HG03354 (cell line): Measurements from ENCODE around the gene CACNB3.

ENCODE experiments used
- ATAC-seq: cut with Tn5 transposase; IDR thresholded peaks from one replicate; pipeline ENCODE4 v1.9.1; 2021; ENCODE audit warnings: mild to moderate bottlenecking; ENCODE audit not compliant: unreplicated experiment, poor library complexity, severe bottlenecking

CACNB3 gene

DNA sequence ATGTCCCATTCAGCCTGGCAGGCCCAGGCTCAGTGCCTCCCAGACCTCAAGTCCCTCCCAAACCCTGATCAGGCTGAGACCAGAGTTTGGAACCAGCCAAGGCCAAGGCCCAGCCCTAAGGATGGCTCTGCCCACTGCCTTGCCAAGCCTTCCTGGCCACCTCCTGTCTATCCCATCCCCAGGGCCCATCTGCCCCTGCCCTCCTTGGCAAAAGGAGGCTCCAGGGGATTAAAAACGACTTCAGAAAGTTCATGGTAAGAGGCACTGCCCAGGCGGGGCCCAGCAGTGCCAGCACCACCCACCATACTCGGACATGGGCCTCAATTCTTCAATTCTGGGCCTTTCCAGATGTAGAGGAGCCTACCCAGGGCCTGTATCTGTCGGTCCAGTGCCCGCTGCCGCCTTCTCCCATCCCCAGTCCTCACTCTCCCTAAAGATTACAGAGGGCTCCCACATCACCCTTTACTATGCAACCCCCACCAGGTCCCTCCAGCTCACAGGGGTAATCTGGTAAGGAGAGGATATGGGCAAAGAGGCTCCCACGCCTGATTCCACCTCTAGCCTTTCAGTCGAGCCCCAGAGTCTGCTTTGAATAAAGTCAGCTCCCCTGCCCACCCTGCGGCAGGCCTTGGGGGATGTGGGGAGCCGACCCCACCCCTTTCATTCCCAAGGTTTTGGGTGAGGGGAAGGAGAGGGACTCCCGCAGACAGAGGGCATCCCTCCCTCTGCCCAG is 30.3 kb upstream of the CACNB3 start:
- no peak for ATAC-seq

DNA sequence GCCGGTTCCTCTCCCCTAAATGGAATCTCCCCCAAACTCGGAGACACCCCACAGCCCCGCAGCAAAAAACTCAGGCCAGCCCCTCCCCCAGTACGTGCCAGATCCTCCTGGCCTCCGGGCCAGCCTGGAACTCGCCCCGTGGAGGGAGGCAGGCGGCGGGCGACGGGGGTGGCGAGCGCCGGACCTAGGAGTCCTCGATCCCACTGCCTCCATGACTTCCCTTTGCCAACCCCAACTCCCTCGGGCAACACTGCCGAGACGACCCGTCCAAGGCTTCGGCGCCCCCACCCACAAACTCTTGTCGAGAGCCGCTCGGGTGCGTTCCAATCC is 29.8 kb upstream of the CACNB3 start:
- ATAC-seq, result peak; percentile 35

DNA sequence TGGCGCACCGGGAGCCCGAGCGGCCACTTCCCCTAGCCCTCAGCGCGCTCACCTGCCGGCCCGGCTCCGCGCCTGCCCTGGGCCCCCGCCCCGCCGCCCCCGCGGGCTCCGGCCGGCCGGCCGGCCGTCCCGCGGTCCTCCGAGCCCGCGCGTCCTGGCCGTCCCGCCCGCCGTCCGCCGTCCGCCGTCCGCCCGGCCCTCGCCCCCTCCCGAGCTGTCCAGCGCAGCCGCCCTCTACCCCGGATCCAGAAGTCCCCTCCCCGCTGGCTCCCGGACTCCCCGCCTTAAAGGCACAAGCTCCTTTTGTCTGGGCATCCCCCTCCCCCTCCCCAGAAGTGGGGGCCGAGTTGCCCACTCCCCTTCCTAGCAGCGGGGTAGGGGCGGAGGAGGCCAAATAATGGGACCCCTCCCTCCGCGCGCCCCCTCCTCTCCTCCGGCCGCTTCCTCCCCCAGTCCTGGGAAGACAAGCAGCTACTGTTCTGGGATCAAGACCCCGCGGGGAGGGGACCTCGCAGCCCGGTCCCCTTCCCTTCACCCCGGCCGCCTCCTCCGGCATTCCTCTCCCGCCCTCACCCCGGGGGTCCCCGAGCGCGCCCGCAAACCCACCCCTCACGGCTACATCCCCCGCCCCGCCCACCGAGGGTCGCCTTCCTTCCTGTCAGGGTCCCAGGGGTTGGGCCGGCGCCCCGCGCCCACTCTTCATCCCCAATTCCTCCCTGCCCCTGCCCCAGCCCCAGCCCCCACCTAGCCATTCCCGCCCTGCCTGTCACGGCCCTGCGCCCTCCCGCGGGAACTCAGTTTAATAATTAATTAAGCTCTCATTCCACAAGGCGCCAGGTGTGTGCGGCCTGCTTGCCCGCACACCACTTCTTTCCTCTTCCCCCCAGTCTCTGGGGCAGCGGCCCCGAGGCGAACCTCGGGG is 29.2 kb upstream of the CACNB3 start, which contains the start of gene ADCY6:
Gene ADCY6, minus strand, starts transcription at position 236 of the 922 bp plus-strand sequence. CDS start 5,655 bp downstream, outside the sequence.
- ATAC-seq, result peak; percentile 59

DNA sequence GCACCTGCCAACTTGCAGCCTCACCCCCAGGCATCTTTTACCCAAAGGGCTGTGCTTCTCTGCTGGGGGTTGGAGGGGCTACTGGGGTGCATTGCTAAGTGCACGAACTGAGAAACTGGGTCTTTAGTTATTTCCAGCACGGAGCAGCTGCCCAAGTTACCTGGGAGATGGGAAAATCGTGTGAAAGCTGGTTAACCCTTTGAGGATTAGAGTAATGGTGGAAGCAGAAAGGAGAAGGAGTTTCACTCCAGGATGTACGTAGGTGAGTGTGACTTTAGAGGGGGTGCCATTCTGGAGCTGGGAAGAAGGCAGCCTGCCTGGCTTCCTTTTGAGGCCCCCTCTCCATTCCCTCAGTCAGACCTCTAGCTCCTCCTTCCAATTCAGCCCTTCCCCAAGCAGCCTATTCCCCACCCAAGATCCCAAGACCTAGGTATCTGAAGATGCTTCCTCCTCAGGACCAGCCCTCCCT is 28.4 kb upstream of the CACNB3 start:
- ATAC-seq, result no peak

DNA sequence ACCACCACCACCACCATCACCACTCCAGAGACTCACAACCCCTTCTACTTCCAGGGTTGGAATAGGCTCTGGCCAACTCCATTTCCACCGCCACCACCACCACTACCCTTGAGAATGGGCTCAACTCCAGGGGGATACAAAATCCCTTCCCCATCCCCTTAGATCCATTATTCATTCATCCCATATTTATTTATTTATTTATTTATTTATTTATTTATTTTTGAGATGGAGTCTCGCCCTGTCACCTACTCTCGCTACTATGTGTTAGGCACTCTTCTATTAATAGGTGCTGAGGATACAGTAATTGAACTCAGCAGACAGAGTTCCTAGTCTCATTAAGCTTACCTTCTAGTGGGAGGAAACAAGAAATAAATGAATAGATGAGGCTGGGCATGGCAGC is 24.6 kb upstream of the CACNB3 start:
- ATAC-seq, result no peak

DNA sequence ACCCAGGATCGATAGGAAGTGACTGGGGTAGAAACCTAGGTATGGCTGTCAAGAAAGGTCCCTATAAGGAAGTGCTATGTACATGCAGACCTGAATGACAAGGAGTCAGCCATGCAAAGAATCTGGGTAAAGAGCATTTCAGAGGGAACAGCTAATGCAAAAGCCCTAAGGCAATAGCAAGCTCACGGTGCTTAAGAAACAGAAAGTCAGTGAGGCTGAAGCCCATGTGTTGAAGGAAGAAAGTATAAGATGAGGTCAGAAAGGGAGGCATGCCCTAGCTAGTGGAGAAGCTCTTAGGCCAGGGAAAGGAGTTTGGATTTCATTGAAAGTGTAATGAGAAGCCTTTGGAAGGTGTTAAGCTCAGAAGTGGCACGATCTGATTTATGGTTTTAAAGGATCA is 23.4 kb upstream of the CACNB3 start:
- no peak for ATAC-seq

DNA sequence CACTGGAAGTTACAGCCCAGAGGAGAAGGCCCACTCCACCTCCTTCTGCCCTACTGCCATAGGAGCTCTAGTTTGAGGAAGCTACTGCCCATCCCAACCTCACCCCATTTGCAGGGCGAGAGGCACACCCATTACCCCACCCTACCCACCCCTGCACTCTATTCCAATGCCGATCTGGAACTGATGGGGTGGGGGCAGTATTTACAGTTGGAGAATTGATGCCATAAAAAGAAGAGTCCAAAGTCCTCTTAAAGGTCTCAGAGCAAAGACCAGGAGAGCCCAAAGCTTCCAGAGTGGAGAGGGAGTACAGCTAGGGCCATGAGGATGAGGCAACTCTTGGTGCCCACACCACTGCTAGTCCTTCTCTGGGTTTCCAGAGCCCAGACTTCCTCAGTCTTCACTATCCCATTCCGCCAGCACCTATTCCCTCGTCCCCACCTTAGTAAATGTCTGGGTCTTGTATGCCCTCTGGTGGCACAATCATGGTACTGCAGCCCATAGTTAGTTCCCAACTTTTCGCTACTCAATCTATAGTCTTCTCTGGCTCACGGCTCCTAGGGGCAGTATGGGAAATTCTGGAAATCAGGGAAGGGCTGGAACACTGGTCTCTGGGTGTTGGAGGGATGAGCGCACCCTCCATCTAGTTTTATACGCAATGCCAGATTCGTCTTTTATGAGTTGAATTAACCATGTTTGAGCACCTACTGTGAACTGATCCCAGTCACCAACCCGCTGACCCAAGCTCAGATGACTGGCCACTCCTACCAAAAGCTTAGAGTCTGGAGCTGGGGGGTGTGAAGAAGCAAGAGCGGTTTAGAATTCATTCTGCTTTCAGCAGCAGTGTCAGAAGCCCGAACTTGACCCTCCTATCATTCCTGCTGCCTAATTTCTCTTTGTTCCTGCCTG is 22.5 kb upstream of the CACNB3 start:
- peak; percentile 54 for ATAC-seq

DNA sequence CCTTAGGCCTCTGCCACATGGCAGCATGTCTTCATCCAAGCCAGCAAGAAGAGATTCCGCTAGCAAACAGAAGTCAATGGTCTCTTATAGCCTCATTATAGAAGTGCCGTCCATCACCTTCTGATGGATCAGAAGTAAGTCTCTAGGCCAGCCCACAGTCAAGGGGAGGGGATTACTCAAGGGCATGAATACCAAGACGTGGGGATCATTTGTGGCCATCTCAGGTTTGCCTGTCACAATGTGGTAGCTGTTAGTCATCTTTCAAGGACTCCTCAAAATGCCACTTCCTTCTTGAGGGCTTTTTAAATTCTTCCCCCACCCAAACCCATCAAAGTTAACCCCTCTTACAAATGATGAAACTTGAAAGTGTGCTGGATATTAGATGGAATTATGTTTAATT is 21.3 kb upstream of the CACNB3 start:
- no peak for ATAC-seq

DNA sequence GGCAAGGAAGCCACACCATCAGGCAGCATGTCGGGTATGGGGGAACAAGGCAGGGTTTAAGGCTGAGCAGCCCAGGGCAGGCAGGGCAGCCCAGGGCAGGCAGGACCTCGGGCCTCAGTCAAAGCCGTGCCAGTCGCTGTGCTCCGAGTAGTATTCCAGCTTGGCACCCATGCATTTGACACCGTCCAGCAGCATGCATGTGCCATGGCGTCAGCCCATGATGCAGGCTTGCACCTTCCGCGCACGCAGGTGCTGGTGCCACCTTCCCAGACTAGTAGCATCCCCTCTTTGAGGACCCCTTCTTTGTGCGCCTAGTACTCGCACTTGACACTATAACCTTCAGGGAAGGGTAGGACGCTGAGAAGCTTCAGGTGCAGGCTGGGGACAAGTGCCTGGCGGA is 17.8 kb upstream of the CACNB3 start:
- no peak for ATAC-seq

DNA sequence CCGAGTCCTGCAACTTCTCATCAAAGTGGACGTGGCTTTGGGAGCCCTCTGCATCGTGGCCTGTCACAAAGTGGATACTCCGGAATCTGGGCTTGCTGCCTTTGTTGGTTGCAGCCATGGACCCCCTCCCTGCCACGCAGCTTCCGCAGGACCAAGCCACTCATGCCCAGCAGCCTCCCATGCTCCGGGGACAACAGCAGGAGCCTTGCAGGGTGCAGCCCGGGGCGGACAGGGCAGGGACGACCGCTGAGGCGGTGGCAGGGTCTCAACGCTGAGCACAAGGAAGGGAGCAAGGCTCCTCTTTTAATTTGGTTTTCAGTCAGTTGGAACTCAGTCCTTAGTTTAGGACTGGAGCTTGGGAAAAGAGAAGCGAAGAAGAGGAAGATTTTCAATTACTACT is 17.3 kb upstream of the CACNB3 start:
- no peak for ATAC-seq

DNA sequence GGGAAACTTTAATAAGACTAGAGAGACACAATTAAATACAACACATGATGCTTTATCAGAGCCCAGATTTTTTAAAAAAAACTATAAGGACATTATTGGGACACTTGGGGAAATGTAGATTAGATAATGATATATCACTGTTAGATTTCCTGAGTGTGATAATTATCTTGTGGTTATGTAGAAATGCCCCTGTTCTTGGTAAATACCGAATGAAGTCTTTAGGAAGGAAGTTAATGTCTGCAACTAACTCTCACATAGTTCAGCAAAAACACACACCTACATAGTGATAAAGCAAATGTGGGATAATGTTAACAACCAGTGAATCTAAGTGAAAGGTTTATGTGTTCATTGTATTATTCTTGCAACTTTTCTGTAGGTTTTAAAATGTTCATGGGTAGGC is 14.6 kb upstream of the CACNB3 start:
- no peak for ATAC-seq

DNA sequence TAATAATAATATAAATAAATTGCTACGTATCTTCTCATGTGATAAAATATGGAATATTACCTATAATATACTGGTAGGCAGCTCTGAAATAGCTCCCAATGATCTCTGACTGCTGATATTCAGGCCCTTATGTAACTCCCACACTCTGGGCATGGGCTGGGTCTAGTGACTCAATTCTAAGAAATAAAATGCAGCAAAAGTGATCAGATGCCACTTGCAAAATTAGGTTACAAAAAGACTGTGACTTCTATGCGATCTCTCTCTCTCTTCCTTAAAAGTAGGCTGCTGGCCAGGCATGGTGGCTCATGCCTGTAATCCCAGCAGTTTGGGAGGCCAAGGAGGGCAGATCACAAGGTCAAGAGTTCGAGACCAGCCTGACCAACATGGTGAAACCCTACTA is 10.3 kb upstream of the CACNB3 start:
- no peak for ATAC-seq

DNA sequence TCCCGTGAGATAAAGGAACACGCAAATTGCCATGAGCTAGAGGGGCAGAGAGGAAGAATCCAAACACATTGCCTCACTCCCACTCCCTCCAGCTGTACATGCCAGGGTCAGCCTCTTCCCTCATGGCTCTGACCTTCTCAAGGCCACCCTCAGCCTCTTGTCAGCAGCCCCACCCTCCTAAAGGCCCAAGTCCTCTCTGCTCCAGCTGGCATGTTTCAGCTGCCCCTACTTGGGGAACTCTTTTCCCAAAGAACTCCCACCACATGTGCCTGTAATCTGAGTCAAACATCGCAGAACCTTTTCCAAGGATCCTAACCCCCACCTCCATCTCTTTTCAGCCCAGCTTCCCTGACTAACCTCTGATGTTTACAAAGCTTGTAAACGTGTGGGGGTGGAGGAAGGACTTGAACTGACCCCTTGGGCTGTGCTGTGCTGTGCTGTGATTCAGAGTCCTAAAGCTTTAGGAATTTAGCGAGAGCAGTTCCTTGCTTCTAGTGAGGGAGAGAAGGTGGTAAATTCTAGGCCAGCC is 7.3 kb upstream of the CACNB3 start:
- no peak for ATAC-seq

DNA sequence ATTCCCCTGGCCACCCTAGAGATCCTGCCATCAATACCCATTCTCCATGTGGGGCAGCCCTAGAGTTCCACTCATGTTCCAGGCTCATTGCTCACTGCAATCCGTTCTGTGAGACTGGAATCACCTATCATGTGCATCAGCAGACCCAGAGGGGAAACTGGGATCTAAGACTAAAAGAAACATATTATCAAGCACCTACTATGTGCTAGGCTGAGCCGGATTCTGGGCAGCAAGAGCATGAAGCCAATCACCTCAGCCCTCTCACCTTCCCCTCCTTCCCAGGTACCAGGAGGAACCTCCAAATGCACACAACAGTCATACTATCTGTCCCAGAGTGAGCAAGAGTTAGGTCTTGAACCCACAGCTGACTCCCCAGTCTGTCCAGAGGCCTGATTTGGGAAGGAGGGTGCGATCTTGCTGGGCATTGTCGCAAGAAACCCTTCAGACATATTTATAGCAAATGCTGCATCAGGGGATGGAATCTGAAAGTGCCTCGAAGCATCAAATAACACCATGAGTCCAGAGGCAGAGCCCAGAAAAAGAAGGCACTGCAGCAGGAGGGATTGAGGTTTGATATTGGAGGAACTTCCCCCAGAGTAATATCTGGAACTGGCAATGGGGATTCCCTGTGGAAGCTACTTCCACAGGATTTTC is 6.7 kb upstream of the CACNB3 start:
- no peak for ATAC-seq

DNA sequence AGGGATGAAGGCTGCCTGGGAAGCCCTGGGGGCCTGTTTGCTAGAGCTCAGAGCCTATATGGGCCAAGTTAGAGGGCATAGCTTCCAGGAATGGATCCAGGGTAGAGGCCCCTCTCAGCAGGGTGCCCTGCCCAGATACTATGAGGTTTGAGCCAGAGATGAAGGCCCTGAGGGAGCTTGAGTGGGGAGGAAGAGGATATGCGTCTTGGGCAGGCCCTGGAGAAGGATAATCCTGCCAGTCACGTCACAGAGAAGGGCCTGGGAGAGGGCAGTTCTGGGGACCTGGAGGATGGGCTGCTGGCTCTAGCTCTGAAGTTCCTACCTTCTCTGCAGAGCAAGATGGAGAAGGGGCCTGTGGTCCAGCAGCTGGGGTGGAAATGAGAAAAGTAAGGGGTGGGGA is 5.9 kb upstream of the CACNB3 start:
- ATAC-seq, result no peak

DNA sequence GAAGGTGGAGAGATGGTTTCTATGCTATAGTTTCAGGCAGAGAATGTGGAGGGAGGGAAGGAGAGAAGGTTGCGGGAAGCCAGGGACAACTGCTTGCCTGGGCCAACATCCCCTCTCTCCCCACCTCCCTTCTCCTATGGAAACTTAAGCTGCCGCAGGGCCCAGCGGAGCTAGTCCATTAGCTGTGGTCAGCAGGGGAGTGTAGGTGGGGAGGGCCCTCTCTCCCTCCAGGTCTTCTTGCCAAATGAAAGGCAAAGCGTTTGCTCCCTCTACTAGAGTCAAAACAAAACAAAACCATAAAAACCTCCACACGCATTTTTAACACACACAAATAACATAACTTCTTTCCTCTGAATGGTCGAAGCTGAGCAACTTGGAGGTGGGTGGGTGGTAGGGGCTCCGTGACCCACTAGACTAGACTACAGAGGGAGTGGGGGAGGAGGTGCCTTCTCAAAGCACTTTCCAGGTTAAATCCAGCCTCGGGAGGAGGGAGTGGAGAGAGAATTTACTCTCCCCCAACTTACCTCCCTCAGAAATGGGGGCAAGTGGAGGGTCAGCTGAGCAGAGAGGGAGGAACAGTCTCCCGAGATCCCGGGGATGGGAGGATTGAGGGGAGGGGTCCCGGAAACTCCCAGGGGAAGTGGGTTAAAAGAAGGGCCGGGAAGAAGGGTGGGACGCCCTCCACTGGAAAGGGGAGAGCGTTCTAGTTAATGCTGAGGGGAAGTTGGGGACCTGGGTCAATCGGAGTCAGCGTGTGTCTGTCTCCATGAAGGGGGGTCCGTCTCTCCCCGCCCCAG is 4.6 kb upstream of the CACNB3 start:
- ATAC-seq, result no peak

DNA sequence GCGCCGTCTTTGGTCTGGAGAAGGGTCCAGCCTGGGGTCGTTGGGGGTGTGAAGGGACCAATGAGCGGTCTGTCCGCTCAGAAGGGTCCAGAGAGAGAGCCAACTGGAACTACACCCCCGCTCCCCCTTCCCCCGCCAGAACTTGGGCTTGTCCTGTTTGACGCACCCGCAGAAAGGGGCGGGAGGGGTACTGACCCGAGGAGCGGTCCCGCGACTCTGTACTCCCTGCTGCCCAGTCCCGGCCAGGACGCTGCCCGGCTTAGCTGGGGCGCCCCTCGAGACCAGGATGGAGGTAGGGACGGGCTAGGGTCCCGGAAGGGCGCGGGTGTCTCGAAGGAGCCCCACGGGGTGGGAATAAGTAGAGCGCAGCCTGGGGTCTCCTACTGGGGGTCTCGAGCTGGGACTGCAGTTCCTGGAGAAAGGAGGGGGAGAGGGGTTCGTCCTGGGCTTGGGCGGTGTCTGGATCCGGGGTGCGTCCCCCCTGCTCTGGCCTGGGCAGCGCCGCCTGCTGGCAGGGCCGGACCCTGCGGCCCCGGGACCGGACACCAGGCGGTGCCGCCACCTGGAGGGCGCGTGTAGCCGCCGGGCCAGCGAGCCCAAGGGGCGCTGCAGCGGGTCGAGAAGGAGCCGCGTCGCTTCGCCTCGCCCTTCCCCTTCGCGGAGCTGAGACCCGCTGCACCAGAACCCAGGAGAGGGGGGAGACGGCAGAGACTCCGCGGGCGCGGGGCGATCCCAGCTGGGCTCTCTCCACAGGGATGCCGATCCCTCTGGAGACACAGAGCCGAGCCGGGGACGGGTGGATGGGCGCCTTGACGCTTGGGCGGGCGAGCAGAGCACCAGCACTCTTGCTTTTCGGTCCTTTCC is 3.8 kb upstream of the CACNB3 start:
- peak; percentile 83 for ATAC-seq
